ENCODE results near the gene PPM1E.

PPM1E gene

DNA sequence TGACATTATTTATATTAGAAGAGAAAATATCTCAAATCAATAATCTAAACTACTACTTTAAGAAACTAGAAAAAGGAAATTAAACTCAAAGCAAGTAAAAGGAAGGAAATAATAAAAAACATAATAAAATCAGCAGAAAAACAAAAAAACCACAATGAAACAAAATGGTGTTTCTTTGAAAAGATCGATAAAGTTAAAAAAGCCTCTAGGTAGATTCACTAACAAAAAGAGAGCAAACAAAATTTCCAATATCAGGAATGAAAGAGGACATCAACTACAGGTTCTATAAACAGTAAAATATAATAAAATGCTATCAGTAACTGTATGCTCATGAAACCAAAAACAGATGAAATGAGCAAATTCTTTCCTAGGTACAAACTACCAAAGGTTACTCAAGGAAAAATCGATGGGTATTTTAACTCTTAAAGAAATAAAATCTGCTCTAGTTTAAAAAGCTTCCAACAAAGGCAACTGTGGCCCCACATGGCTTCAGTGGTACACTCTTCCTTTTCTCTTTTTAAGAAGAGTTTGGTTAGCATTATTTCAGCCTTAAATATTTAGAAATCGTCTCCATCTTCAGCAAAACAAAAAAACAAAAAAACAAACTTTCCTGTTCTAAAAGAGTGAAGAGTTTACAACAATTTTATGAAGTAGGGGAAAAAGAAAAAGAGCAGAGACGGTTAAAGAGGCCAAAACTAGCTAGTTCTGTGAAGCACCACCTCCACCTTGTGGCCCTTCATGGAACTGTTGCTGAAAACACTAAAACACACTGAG lies 248.9 kb downstream of the PPM1E start:
- no peak overlapping the region; the same call in 1 of the 2 replicates for H3K27ac ChIP-seq
- H3K4me3 ChIP-seq (ENCODE audit: low read depth, low read length) = no peak overlapping the region
- H3K27me3 ChIP-seq (ENCODE audit: insufficient read depth, low read depth, severe bottlenecking) = no peaks in the 10 kb centered on the region
- TF ChIP-seq, protein P1, sequence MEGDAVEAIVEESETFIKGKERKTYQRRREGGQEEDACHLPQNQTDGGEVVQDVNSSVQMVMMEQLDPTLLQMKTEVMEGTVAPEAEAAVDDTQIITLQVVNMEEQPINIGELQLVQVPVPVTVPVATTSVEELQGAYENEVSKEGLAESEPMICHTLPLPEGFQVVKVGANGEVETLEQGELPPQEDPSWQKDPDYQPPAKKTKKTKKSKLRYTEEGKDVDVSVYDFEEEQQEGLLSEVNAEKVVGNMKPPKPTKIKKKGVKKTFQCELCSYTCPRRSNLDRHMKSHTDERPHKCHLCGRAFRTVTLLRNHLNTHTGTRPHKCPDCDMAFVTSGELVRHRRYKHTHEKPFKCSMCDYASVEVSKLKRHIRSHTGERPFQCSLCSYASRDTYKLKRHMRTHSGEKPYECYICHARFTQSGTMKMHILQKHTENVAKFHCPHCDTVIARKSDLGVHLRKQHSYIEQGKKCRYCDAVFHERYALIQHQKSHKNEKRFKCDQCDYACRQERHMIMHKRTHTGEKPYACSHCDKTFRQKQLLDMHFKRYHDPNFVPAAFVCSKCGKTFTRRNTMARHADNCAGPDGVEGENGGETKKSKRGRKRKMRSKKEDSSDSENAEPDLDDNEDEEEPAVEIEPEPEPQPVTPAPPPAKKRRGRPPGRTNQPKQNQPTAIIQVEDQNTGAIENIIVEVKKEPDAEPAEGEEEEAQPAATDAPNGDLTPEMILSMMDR (IDR thresholded peaks at IDR 0.05; ENCODE audit: low read depth, low read length) = peak; percentile 90
- peak; percentile 68 for DNase-seq
- peaks cover 27% of the 10 kb centered on the region for H3K36me3 ChIP-seq
- no peaks in the 10 kb centered on the region for H3K9me3 ChIP-seq (ENCODE audit: severe bottlenecking)

DNA sequence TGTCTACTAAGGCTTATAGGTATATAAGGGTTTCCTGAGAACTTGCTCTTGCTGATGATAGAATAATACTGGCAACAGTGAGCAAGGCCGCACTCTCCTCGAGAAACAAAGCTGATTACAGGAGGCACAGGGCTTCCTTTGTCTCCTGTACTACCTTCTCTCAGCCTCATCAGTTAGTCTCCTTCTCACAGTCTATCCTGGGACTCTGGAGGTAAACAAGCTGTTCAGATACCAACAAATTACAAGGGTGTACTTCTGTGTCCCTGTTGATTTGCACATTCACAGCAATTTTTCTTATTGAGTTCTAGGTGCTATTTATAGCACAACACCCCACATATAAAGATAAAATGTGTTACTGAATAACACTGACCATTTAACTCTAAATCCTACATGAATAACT lies 252.3 kb downstream of the PPM1E start:
- no peaks in the 10 kb centered on the region for H3K27me3 ChIP-seq (ENCODE audit: insufficient read depth, low read depth, severe bottlenecking)
- H3K9me3 ChIP-seq (ENCODE audit: severe bottlenecking) = no peaks in the 10 kb centered on the region
- peaks cover 43% of the 10 kb centered on the region for H3K36me3 ChIP-seq
- no peak overlapping the region for H3K27ac ChIP-seq
- TF ChIP-seq, protein P1 (IDR thresholded peaks at IDR 0.05; ENCODE audit: low read depth, low read length) = no peak
- no peak overlapping the region for H3K4me3 ChIP-seq (ENCODE audit: low read depth, low read length)
- DNase-seq = no peak

DNA sequence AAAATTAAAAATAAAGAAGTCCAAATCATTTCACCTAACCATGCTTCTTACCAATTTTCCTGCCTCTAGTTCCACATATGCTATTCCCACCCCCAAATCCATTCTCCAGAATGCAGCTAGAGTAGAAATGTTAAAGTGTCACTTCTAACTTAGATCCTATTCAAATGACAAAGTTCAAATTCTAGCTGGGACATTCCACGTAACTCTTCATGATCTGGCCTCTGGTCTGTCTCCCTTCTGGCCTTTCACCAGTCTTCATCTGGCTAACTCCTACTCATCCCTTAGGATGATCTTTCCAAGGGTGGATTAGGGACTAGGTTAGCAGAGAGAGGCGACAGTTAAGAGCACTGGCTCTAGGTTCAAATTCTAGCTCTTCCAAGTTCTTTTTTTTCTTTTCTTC lies 253.1 kb downstream of the PPM1E start:
- H3K9me3 ChIP-seq (ENCODE audit: severe bottlenecking) = no peaks in the 10 kb centered on the region
- no peak overlapping the region for H3K27ac ChIP-seq
- TF ChIP-seq, protein P1 (IDR thresholded peaks at IDR 0.05; ENCODE audit: low read depth, low read length) = no peak
- H3K27me3 ChIP-seq (ENCODE audit: insufficient read depth, low read depth, severe bottlenecking) = no peaks in the 10 kb centered on the region
- peaks cover 50% of the 10 kb centered on the region for H3K36me3 ChIP-seq
- no peak overlapping the region for H3K4me3 ChIP-seq (ENCODE audit: low read depth, low read length)
- DNase-seq = no peak

DNA sequence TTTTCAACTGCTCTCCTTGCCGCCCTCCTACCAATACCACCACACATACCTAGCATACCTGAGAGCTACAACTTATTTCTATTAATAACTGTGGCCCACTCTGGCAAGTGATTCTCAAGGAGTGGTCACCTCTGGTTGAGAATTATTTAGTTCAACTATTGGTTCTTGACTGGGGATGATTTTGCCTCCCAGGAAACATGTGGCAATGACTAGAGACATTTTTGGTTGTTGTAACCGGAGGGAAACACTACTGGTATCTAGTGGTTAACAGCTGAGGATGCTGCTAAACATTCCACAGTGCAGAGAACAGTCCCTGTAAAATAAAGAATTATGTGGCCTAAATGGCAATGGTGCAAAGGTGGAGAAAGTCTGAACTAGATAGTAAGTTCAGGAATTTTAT lies 254.4 kb downstream of the PPM1E start:
- TF ChIP-seq, protein P1 (IDR thresholded peaks at IDR 0.05; ENCODE audit: low read depth, low read length) = no peak
- Histone ChIP-seq H3K4me3 (ENCODE audit: low read depth, low read length) (no peak overlapping the region), H3K36me3 (peaks cover 52% of the 10 kb centered on the region), H3K27ac (no peak overlapping the region), H3K27me3 (ENCODE audit: insufficient read depth, low read depth, severe bottlenecking) (no peaks in the 10 kb centered on the region), H3K9me3 (ENCODE audit: severe bottlenecking) (no peaks in the 10 kb centered on the region)
- DNase-seq = no peak

DNA sequence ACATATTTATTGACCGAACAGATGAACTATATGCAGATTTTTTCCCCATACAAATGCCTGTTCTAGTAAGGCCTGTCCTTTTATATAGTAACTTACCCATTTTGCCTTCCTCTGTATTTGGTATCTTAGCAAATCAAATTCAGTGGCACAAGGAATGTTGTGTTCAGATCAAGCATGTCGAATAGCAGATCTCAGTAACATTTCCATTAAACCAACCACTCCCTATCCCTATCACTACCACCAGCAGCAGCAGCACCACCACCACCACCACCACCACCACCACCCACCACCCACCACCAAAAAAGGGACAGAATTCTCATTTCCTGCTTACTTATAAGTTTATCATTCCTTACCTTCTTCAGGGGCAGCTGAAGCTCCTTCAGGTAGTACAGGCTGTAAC lies 256.3 kb downstream of the PPM1E start:
- DNase-seq = no peak
- TF ChIP-seq, protein P1 (IDR thresholded peaks at IDR 0.05; ENCODE audit: low read depth, low read length) = no peak
- no peak overlapping the region for H3K27ac ChIP-seq
- no peaks in the 10 kb centered on the region for H3K27me3 ChIP-seq (ENCODE audit: insufficient read depth, low read depth, severe bottlenecking)
- no peak overlapping the region for H3K4me3 ChIP-seq (ENCODE audit: low read depth, low read length)
- H3K36me3 ChIP-seq = peaks cover 57% of the 10 kb centered on the region
- no peaks in the 10 kb centered on the region for H3K9me3 ChIP-seq (ENCODE audit: severe bottlenecking)

DNA sequence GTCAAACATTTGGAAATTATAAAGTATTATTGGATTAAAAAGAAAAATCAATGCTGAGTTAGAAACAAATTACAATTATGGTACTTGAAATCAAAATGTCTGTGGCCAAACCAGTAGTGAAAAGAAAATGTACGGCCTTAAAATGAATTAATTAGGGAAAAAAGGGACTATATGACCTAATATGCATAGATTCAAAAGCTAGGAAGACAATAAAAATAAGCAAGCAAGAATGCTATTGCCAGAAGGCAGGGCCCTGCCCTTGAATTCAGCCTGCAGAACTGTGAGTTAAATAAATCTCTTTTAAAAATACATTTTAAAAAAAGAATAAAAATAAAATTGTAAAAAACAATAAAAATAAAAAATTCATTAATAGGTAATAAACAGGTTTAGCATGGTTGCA lies 262.4 kb downstream of the PPM1E start:
- Histone ChIP-seq H3K36me3 (peaks cover 41% of the 10 kb centered on the region), H3K27me3 (ENCODE audit: insufficient read depth, low read depth, severe bottlenecking) (no peaks in the 10 kb centered on the region), H3K9me3 (ENCODE audit: severe bottlenecking) (peaks cover 2% of the 10 kb centered on the region), H3K27ac (no peak overlapping the region), H3K4me3 (ENCODE audit: low read depth, low read length) (no peak overlapping the region)
- DNase-seq = no peak
- TF ChIP-seq, protein P1 (IDR thresholded peaks at IDR 0.05; ENCODE audit: low read depth, low read length) = no peak
